ENCODE data around the gene HDC.

Gene HDC

GRCh38 chr15:50251638-50252182, 13.8 kb downstream of the HDC start:
- DNase-seq = no peak

GRCh38 chr15:50250760-50251394, 14.6 kb downstream of the HDC start:
- no peak for DNase-seq

- no peak for DNase-seq
These were observed 15.8 kb downstream of the HDC start for GRCh38 chr15:50249704-50250103.

DNA sequence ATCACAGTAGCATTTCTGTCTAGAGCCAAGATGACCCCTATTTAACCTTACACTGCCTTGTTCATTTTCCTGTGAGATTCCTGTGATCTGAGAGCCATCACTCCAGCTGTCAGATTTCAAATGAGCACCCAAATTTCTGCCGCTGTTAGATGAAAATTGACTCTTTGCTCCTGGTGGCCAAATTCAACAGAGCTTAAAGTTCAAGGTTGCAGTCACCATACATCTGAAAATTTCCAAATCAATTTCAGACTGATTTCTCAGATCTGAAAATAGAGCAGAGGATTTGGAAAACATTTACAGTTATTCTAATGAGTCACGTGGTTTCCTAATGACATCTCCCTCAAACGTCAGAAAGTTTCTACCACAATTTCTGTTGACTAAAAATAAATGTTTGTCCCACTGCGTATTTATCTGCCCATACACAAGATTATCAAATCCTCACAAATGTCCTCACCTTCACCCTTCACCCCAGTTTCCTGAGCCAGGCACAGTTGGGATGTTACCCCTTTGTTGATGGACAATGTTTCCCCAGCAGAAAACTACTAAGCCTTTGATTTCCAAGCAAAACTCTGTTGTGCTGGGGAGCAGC, 16.4 kb downstream of the HDC start:
- no peak for DNase-seq

DNA sequence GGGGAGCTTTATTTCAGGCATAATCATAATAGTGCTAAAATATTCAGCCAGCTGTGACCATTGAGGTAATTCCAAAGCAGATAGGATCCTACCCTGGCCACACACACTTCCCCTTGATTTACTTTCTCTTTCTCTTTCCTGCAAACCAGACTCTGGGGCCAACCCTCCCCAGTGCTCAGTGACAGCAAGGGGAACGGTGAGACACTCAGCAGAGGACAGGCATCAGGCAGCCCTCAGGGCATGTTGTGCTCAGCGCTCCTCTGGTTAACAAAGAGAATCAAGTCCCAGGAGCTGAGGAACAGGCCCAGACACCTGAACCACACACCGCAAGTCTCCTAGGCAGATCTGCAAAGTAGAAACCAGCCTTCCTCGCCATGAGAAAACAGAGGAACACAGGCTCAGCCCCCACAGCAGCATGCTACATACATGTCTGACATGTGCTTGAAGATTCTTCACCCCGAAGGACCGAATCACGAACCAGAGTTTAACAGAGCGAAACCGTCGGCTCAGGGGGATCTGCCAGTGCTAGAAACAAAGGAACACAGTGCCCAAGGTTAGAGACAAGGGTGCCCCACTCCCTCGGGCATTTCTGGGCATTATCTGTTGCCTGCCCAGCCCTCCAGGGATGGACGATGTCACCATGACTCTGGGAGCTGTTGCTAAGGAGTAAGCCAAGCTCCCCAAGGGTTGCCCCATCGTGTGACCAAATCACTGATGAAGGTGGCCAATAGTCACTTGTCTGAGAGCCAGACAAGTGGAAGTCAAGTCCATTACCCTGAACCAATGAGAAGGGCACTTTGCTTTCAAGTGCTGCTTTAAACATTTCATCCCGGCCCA, 17.5 kb downstream of the HDC start:
- DNase-seq = peak; percentile 59

GRCh38 chr15:50246631-50247030, 18.9 kb downstream of the HDC start:
- no peak for DNase-seq

- no peak for DNase-seq
These were observed 20.4 kb downstream of the HDC start for GRCh38 chr15:50244959-50245624.

GRCh38 chr15:50244153-50244552, 21.4 kb downstream of the HDC start:
- DNase-seq = no peak

DNA sequence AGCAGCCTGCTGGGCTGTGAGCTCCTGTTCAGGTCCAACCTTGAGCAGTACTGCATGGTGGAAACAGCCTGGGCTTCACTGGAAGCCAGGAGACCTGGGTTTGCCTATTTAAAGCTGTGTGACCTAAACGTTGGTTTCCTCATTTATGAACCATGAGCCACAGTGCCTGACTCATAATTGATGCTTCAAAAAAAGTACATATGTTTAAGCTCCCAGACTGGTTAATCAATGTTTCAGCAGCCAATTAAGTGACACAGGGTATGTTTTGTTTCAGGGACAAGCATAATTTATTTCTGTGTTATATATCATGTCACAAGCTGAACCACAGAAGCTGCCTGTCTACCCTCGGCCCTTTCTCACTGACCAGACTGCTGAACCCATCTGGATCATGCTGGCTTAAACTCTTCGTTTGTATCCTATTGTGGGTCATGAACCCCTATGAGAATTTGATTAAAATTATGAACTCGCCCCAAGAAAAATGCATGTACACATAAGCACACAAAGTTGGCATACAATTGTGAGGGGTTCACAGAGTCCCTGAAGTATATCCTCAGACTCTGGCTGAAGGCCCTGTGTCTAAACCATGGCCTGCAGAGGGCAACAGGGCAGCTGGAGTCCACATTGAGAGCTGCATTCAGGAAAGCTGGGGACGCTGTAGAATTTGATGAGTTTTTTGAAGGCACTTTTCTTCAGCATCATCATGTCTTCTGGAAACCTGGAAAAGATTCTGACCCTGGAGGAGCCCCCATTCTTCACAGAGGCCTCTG, 23.7 kb downstream of the HDC start:
- no peak for DNase-seq

- DNase-seq = no peak
These were observed 27.3 kb downstream of the HDC start for GRCh38 chr15:50238255-50238654.

GRCh38 chr15:50236433-50236832, 29.1 kb downstream of the HDC start:
- no peak for DNase-seq

- no peak for DNase-seq
These were observed 29.7 kb downstream of the HDC start for GRCh38 chr15:50235794-50236193.

- DNase-seq = no peak
These were observed 30.8 kb downstream of the HDC start for GRCh38 chr15:50234764-50235163.

DNA sequence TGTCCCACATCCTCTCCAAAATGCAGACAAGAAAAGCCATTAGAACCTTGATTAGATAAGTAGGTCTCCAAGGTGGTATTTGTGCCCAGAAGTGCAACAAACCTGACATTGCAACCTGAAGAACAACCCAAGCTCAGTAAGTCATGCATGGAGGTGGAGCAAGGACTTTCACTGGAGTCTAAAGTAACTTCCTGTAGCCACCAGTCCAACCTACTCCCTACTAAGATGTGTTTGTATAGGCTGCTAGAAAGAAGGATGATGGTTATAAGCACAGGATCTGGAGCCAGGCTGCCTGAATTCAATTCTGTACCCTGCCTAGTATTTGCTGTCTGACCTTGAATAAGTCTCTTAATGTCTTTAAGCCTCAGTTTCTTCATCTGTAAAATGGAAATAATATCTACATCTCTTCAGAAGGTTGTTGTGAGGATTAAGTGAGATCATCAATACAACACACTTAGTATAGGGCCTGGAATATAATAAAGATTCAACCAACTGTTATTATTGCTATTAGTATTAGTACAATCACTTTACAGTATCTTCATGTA, 32.3 kb downstream of the HDC start:
- no peak for DNase-seq

GRCh38 chr15:50232791-50233190, 32.7 kb downstream of the HDC start:
- no peak for DNase-seq

GRCh38 chr15:50231761-50232160, 33.8 kb downstream of the HDC start:
- DNase-seq = no peak

- no peak for DNase-seq
These were observed 36.2 kb downstream of the HDC start for GRCh38 chr15:50229336-50229735.

- DNase-seq = no peak
These were observed 36.7 kb downstream of the HDC start for GRCh38 chr15:50228866-50229265.

DNA sequence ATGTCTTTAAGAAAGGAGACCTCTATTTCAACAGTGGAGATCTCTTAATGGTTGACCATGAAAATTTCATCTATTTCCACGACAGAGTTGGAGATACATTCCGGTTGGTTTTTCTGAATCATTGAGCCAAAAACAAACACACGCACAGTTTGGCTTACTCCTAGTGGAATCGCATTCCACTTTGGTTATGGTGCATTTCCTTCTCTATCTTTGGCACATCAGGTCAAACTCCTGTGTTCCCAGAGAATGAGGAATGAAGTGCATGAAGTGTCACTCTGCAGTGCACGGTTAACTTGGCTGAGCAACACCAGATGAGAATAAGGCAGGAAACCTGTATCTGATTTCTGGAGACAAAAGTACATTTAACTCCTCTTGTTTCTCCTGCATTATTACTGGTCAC, 38.5 kb downstream of the HDC start:
- no peak for DNase-seq

GRCh38 chr15:50225938-50226337, 39.6 kb downstream of the HDC start:
- DNase-seq = no peak

DNA sequence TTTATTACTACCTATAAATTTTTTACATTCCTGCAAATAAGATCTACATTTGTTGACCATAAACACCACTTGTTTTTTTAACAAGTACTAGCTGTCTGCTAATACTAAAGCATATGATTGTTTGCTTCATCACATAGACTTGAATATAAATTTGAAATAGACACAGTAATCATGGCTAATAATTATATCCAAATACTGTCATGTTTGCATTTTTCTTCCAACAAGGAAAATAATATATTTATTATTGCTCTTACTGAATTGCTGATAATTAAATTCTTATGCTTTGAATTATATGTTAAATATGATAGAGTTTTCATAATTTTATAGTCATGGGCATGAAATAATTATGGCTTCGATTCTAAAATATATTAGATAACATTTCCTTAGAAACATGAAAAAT, 40.5 kb downstream of the HDC start:
- DNase-seq = no peak

- DNase-seq = no peak
These were observed 40.9 kb downstream of the HDC start for GRCh38 chr15:50224606-50225005.
